Endothelial cell (in vitro differentiated cells): ENCODE measurements around the gene EBF3. TPM values are rescaled to one million over a fixed set of nuclear protein-coding genes. Genes with fewer than 3 reads are reported as not detected.

Source experiments
- DNase-seq: peaks from one replicate; pipeline ENCODE4 v3.0.0; 2021; ENCODE audit warnings: low spot score
- H3K27ac Mint-ChIP-seq: one replicate; pipeline ENCODE4 v1.8.0; 2021; ENCODE audit warnings: mixed read lengths, inconsistent platforms; ENCODE audit not compliant: unreplicated experiment
- H3K27me3 Mint-ChIP-seq: one replicate; pipeline ENCODE4 v1.8.0; 2021; ENCODE audit warnings: mild to moderate bottlenecking, moderate library complexity, mixed read lengths, inconsistent platforms; ENCODE audit not compliant: unreplicated experiment
- H3K36me3 Mint-ChIP-seq: one replicate; pipeline ENCODE4 v1.8.0; 2021; ENCODE audit warnings: mild to moderate bottlenecking, low read depth, mixed read lengths, inconsistent platforms; ENCODE audit not compliant: unreplicated experiment
- H3K4me1 Mint-ChIP-seq: one replicate; pipeline ENCODE4 v1.8.0; 2021; ENCODE audit warnings: mild to moderate bottlenecking, mixed read lengths, inconsistent platforms; ENCODE audit not compliant: unreplicated experiment
- H3K4me3 Mint-ChIP-seq: one replicate; pipeline ENCODE4 v1.8.0; 2021; ENCODE audit warnings: mild to moderate bottlenecking, mixed read lengths, inconsistent platforms; ENCODE audit not compliant: unreplicated experiment
- H3K9me3 Mint-ChIP-seq: one replicate; pipeline ENCODE4 v1.8.0; 2021; ENCODE audit warnings: mixed read lengths, inconsistent platforms; ENCODE audit not compliant: unreplicated experiment
- CTCF ChIP-seq: fragments of 200-600 bp; sonication (generic); IDR thresholded peaks from one replicate; pipeline ENCODE4 v1.5.0; 2021; ENCODE audit warnings: antibody characterized with exemption; ENCODE audit not compliant: unreplicated experiment
- total RNA-seq: library from RNA; stranded (reverse); fragmentation: NEBNext Ultra II Directional; extraction: Animal tissue kit (Norgen Biotek cat#: 25700); gene quantifications from one replicate; pipeline ENCODE4 v1.2.1, GENCODE V29; 2021; ENCODE audit not compliant: unreplicated experiment

Gene EBF3
- total RNA-seq, 1 donor from 2014 or later, result 1.3 TPM

- peaks cover 4% of the 10 kb centered on the region for H3K27me3 Mint-ChIP-seq
- no peak for TF ChIP-seq CTCF
- no peak overlapping the region for H3K4me3 Mint-ChIP-seq
- H3K4me1 Mint-ChIP-seq, result no peaks in the 10 kb centered on the region
- H3K27ac Mint-ChIP-seq, result no peak overlapping the region
- no peaks in the 10 kb centered on the region for H3K9me3 Mint-ChIP-seq
- DNase-seq, result no peak
- no peaks in the 10 kb centered on the region for H3K36me3 Mint-ChIP-seq
These were observed 147.4 kb downstream of the EBF3 start for GRCh38 chr10:129816656-129817045.

- Mint-ChIP-seq H3K27ac (no peak overlapping the region), H3K4me3 (no peak overlapping the region), H3K27me3 (peaks cover 4% of the 10 kb centered on the region), H3K4me1 (no peaks in the 10 kb centered on the region), H3K36me3 (no peaks in the 10 kb centered on the region), H3K9me3 (no peaks in the 10 kb centered on the region)
- no peak for TF ChIP-seq CTCF
- no peak for DNase-seq
These were observed 148.0 kb downstream of the EBF3 start for GRCh38 chr10:129815898-129816655.

- Mint-ChIP-seq H3K36me3 (no peaks in the 10 kb centered on the region), H3K9me3 (no peaks in the 10 kb centered on the region), H3K27ac (no peak overlapping the region), H3K4me3 (no peak overlapping the region), H3K27me3 (peaks cover 2% of the 10 kb centered on the region), H3K4me1 (no peaks in the 10 kb centered on the region)
- no peak for DNase-seq
- no peak for TF ChIP-seq CTCF
These were observed 149.1 kb downstream of the EBF3 start for GRCh38 chr10:129814681-129815646.

GRCh38 chr10:129812398-129812797 is 151.7 kb downstream of the EBF3 start:
- H3K9me3 Mint-ChIP-seq, result peaks cover 4% of the 10 kb centered on the region
- DNase-seq, result no peak
- H3K36me3 Mint-ChIP-seq, result no peaks in the 10 kb centered on the region
- no peak for TF ChIP-seq CTCF
- H3K27me3 Mint-ChIP-seq, result peaks cover 4% of the 10 kb centered on the region
- H3K4me1 Mint-ChIP-seq, result no peaks in the 10 kb centered on the region
- no peak overlapping the region for H3K27ac Mint-ChIP-seq
- no peak overlapping the region for H3K4me3 Mint-ChIP-seq
